Effector memory CD4-positive, alpha-beta T cell (primary cell): Measurements from ENCODE around the gene ELF1.
"Not testable (repeated sequence)": the region's sequence is repeated elsewhere in the genome, so short reads cannot be mapped to it uniquely, and the experiment has no call there.

ENCODE experiments used
- DNase-seq, 3 donors: peaks; one replicate each; pipeline ENCODE4 v3.0.0-alpha.2; 2020
- H3K27ac ChIP-seq: 2 replicates; pipeline ENCODE4 v1.7.0; 2013; ENCODE audit warnings: mild to moderate bottlenecking, low read length, moderate library complexity; ENCODE audit not compliant: insufficient read depth, poor library complexity, severe bottlenecking
- H3K27me3 ChIP-seq: replicated peaks from 2 replicates; pipeline ENCODE4 v1.7.0; 2013; ENCODE audit warnings: mild to moderate bottlenecking, low read length; ENCODE audit not compliant: insufficient read depth, control insufficient read depth, poor library complexity, severe bottlenecking
- H3K36me3 ChIP-seq: 2 replicates; pipeline ENCODE4 v1.7.0; 2013; ENCODE audit warnings: mild to moderate bottlenecking, low read length, moderate library complexity; ENCODE audit not compliant: control insufficient read depth, insufficient read depth
- H3K4me1 ChIP-seq: 2 replicates; pipeline ENCODE4 v1.7.0; 2013; ENCODE audit warnings: low read length, mild to moderate bottlenecking; ENCODE audit not compliant: control insufficient read depth, insufficient read depth, poor library complexity, severe bottlenecking
- H3K4me3 ChIP-seq: 2 replicates; pipeline ENCODE4 v1.7.0; 2013; ENCODE audit warnings: low read length, low read depth, mild to moderate bottlenecking; ENCODE audit not compliant: insufficient read depth, poor library complexity, severe bottlenecking
- H3K9me3 ChIP-seq: 2 replicates; pipeline ENCODE4 v1.7.0; 2013; ENCODE audit warnings: mild to moderate bottlenecking, low read length, moderate library complexity; ENCODE audit not compliant: control insufficient read depth

Gene ELF1

DNA sequence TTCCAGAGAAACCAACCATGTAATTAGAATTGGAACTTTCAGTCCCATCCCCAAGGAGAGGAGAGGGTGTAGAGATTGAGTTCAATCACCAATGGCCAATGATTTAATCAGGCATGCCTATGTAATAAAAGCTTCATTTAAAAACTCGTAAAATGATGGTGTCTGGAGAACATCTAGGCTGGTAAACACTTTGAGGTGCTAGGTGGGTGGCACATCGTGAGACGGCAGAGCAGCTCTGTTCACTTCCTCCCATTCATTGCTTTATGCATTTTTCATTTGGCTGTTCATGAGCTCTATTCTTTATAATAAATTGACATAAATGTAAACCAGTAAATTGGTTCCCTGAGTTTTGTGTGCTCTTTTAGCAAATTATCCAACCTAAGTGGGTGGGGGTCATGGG lies 90.1 kb downstream of the ELF1 start:
- Histone ChIP-seq H3K9me3 (no peaks in the 10 kb centered on the region), H3K4me3 (no peak overlapping the region), H3K27me3 (no peaks in the 10 kb centered on the region), H3K36me3 (peaks cover 30% of the 10 kb centered on the region), H3K4me1 (no peaks in the 10 kb centered on the region), H3K27ac (no peak overlapping the region)
- no peak for DNase-seq

DNA sequence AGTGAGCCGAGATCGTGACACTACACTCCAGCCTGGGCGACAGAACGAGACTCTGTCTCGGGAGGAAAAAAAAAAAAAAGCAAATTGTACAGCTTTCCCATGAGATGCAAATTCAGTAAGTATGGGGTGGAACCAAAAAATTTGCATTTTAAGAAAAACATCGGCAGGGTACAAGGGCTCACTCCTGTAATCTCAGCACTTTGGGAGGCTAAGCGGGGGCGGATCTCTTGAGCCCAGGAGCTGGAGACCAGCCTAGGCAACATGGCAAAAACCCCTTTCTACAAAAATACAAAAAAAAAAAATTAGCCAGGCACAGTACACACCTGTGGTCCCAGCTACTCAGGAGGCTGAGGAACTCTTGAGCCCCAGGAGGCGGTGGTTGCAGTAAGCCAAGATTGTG lies 91.2 kb downstream of the ELF1 start:
- H3K4me3 ChIP-seq = no peak overlapping the region
- H3K36me3 ChIP-seq = peaks cover 22% of the 10 kb centered on the region

GRCh38 chr13:40923867-40924266 lies 95.2 kb downstream of the ELF1 start:
- DNase-seq = no peak
- H3K4me3 ChIP-seq = no peak overlapping the region
- H3K27ac ChIP-seq = no peak overlapping the region
- no peaks in the 10 kb centered on the region for H3K36me3 ChIP-seq
- H3K9me3 ChIP-seq = no peaks in the 10 kb centered on the region
- H3K4me1 ChIP-seq = no peaks in the 10 kb centered on the region
- no peaks in the 10 kb centered on the region for H3K27me3 ChIP-seq

More for the DNA sequence above, 91.2 kb downstream of the ELF1 start:
- H3K27me3 ChIP-seq = no peaks in the 10 kb centered on the region
- no peak for DNase-seq
- H3K4me1 ChIP-seq = no peaks in the 10 kb centered on the region
- no peaks in the 10 kb centered on the region for H3K9me3 ChIP-seq
- no peak overlapping the region for H3K27ac ChIP-seq

- H3K9me3 ChIP-seq = no peaks in the 10 kb centered on the region
- H3K4me1 ChIP-seq = no peaks in the 10 kb centered on the region
- no peak overlapping the region for H3K27ac ChIP-seq
- no peak for DNase-seq
- H3K36me3 ChIP-seq = no peaks in the 10 kb centered on the region
- H3K4me3 ChIP-seq = no peak overlapping the region
- H3K27me3 ChIP-seq = no peaks in the 10 kb centered on the region
These were observed 96.6 kb downstream of the ELF1 start for GRCh38 chr13:40922437-40923040.

DNA sequence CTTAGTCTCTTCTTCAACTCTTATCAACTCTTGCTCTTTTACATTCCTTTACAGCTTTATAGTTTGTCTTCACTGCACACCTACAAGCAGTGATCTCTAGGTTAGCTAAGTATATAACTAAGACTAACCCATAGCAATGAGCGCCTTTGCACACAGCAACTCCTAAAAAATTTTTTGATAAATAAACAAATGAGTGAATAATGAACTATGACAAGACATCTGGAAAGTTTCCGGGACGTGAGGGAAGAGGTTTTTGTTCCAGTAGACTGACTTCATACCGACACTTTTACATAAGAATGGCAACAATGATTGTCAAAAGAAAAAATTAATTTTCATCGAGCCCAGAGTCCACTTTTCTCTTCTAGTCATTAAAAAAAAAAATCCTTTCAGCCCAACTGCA lies 98.3 kb downstream of the ELF1 start:
- peak overlapping the region; percentile 85 for H3K4me3 ChIP-seq
- no peaks in the 10 kb centered on the region for H3K36me3 ChIP-seq
- H3K27me3 ChIP-seq = no peaks in the 10 kb centered on the region
- no peaks in the 10 kb centered on the region for H3K4me1 ChIP-seq
- DNase-seq = no peak
- peak overlapping the region; percentile 58 for H3K27ac ChIP-seq
- no peaks in the 10 kb centered on the region for H3K9me3 ChIP-seq

DNA sequence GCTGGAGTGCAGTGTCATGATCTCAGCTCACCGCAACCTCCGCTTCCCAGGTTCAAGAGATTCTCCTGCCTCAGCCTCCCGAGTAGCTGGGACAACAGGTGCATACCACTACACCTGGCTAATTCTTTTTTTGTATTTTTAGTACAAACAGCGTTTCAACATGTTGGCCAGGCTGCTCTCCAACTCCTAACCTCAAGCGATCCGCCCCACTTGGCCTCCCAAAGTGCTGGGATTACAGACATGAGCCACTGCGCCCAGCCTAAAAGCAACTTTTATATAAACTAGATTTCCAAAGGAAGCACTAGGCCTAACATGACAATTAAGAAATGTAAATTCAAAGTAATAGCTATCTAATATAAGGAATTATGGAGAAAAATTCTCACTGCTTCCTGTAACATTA lies 99.2 kb downstream of the ELF1 start:
- H3K4me1 ChIP-seq, DNase-seq, H3K4me3 ChIP-seq, H3K27me3 ChIP-seq, H3K36me3 ChIP-seq, H3K27ac ChIP-seq, H3K9me3 ChIP-seq: not testable (repeated sequence)

DNA sequence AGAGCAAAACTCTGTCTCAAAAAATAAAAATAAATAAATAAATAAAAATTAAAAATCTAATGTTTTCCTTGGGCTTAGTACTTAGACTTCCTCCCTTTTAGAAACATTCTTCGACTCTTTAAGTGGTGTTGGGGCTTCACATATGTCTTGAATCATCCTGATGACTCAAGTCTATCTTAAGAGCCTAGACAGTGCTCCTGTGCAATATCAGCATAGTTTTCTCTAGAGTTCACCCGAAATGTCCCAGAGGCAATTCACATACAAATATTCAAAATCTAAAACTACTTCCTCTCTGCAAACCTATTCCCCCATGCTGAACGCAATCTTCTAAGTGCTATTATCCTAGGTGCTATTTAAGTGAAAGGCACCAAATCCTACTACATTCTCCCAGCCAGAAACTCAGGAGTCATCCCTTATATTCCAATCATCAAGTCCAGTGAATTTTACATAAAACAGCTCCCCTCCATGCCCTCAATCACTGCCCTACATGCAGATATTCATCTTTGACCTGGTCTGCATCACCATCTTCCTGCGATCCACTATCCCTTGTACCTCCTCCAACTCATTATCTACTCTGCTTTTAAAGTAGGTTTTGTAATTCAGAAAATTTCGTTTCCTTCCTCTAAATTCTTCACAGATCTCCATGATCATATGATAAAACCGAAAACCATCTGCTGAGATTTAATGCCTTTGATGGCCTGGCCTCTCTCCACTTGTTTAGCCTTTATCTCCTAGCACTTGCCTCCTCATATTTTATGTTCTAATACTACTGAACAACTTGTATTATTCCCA lies 102.7 kb downstream of the ELF1 start:
- Histone ChIP-seq H3K9me3 (no peaks in the 10 kb centered on the region), H3K27ac (no peak overlapping the region), H3K4me1 (no peaks in the 10 kb centered on the region), H3K4me3 (no peak overlapping the region), H3K36me3 (no peaks in the 10 kb centered on the region), H3K27me3 (no peaks in the 10 kb centered on the region)
- DNase-seq = no peak

DNA sequence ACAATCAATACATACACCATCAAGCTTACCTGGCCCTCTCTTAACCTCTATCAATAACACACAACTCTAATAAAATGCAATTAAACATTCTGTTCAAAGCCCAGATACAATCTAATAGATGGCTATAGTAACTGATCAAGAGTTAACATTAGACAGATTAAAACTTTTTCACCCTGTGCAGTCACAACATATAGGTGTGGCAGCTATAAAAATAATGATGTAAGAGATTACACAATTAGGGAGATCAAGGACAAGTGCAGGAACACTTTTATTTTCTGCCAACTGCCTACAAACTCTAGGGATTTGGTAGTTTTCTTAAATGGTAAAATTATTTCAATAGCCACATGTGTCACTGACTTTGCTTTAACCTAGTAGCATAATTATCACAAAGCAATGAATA lies 104.3 kb downstream of the ELF1 start:
- not testable (repeated sequence) for H3K27me3 ChIP-seq, H3K36me3 ChIP-seq, H3K27ac ChIP-seq, H3K4me1 ChIP-seq, DNase-seq, H3K4me3 ChIP-seq, H3K9me3 ChIP-seq

- H3K36me3 ChIP-seq = no peaks in the 10 kb centered on the region
- no peak for DNase-seq
- H3K27ac ChIP-seq = no peak overlapping the region
- no peaks in the 10 kb centered on the region for H3K27me3 ChIP-seq
- no peaks in the 10 kb centered on the region for H3K9me3 ChIP-seq
- H3K4me3 ChIP-seq = no peak overlapping the region
- H3K4me1 ChIP-seq = no peaks in the 10 kb centered on the region
These were observed 107.8 kb downstream of the ELF1 start for GRCh38 chr13:40911341-40911740.

GRCh38 chr13:40910324-40911050 lies 108.6 kb downstream of the ELF1 start:
- DNase-seq = no peak
- Histone ChIP-seq H3K4me1 (no peaks in the 10 kb centered on the region), H3K36me3 (no peaks in the 10 kb centered on the region), H3K4me3 (no peak overlapping the region), H3K27me3 (no peaks in the 10 kb centered on the region), H3K27ac (no peak overlapping the region), H3K9me3 (no peaks in the 10 kb centered on the region)
